ENCODE results near the gene WIPF2.

WIPF2 gene

DNA sequence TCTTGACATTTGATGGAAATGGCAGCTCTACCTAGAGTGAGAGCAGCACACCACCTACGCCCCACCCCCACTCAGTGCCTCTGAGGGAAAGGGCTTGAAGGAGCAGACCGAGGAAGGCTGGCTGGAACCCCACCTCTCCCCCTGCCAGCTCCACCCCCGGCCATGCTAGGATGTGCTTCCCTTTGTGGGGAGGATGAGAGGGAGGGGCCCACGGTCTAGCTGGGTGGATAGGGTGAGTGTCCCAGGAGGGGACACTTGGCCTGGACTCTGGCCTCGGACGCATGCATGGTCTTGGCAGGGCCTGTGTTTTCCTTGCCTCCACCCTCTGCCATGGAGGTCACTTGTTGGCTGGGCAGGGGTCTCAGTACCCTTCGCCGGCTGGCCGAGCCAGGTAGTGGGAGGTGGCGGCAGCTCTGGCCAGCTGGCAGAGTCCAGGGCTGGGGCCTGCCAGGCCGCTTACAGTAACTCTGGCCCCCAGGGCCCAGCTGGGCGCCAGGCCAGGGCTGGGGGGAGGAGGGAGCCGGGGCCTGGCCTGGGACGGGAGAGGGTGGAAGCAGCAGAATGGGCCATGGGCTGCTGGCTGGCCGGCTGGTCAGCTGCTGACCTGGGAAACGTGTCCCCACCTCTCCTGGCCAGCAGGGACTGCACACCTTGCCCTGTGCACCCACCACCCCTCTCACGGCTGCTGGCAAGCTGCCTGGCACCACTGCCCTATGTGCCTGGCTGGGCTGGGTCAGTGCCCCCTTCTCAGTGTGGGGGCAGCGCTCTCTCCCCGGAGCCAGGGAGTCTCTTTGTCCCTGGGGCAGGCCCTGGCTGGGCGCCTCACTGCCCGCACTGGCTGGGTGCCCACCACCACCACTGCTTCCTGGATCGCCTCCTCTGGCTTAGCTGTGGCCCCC, 112.9 kb downstream of the WIPF2 start:
- H3K36me3 Mint-ChIP-seq (ENCODE audit: low read depth) = peaks cover 42% of the 10 kb centered on the region
- H3K27ac Mint-ChIP-seq = peak overlapping the region; percentile 65
- H3K9me3 Mint-ChIP-seq = no peaks in the 10 kb centered on the region
- H3K27me3 Mint-ChIP-seq (ENCODE audit: low read depth) = no peaks in the 10 kb centered on the region
- H3K4me3 Mint-ChIP-seq = peak overlapping the region; percentile 58
- DNase-seq (ENCODE audit: low spot score) = no peak
- peaks cover 67% of the 10 kb centered on the region for H3K4me1 Mint-ChIP-seq (ENCODE audit: low read depth)
